HL-60 (cell line): ENCODE results near the gene NLRX1.

Experiments used
- DNase-seq, 2 experiments: peaks; one replicate each; pipeline ENCODE4 v3.0.0-alpha.2; 2010 to 2020; ENCODE audit warnings: low read depth in 1 of 2, low spot score in 1 of 2
- H3K27ac ChIP-seq: fragments of 250-450 bp; sonication (Bioruptor Pico); replicated peaks from 2 replicates; pipeline ENCODE4 v1.5.1; 2020; ENCODE audit warnings: mild to moderate bottlenecking, moderate library complexity
- H3K27me3 ChIP-seq: fragments of 250-450 bp; sonication (Bioruptor Pico); 2 replicates; pipeline ENCODE4 v1.5.1; 2021; ENCODE audit warnings: mild to moderate bottlenecking, moderate library complexity; ENCODE audit not compliant: insufficient read depth, poor library complexity, severe bottlenecking
- H3K4me3 ChIP-seq: replicated peaks from 2 replicates; pipeline ENCODE4 v1.5.1; 2011; ENCODE audit warnings: mild to moderate bottlenecking, control low read depth, low read length; ENCODE audit not compliant: insufficient read depth
- CTCF ChIP-seq: IDR thresholded peaks from one replicate; pipeline ENCODE4 v1.5.1; 2011; ENCODE audit warnings: low read length, control low read depth, inconsistent platforms; ENCODE audit not compliant: insufficient read depth
- GABPA ChIP-seq: IDR thresholded peaks from 2 replicates; pipeline ENCODE4 v1.6.1; 2012; ENCODE audit warnings: low read depth
- POLR2AphosphoS5 ChIP-seq: IDR thresholded peaks from 2 replicates; pipeline ENCODE4 v1.6.1; 2012; ENCODE audit warnings: low read depth
- REST ChIP-seq: IDR thresholded peaks from 2 replicates; pipeline ENCODE4 v1.6.1; 2012; ENCODE audit warnings: low read depth; ENCODE audit not compliant: insufficient replicate concordance
- SPI1 ChIP-seq: IDR thresholded peaks from 2 replicates; pipeline ENCODE4 v1.6.1; 2012; ENCODE audit warnings: low read depth, mild to moderate bottlenecking, borderline replicate concordance

NLRX1 gene

GRCh38 chr11:119121008-119121810 lies 47.3 kb upstream of the NLRX1 start, which contains the start of gene HINFP:
TSS of gene HINFP (plus strand) at chr11:119121580. CDS start at chr11:119126945, 5,365 bp downstream.
- peak within 1 kb of the TSS; percentile 94 for H3K4me3 ChIP-seq
- DNase-seq: peak; percentile 99 to 100
- TF ChIP-seq POLR2AphosphoS5 (peak; percentile 84), GABPA (peak; percentile 64; the same call in 1 of the 2 replicates), REST (no peak), SPI1 (peak; percentile 19; the same call in 1 of the 2 replicates), CTCF (no peak)
- no peaks in the 10 kb centered on the region for H3K27me3 ChIP-seq
- peak within 1 kb of the TSS; percentile 73 for H3K27ac ChIP-seq

- TF ChIP-seq SPI1 (no peak), CTCF (no peak), GABPA (no peak), POLR2AphosphoS5 (no peak), REST (no peak)
- no peak for DNase-seq
- Histone ChIP-seq H3K27ac (peak overlapping the region; percentile 73), H3K27me3 (no peaks in the 10 kb centered on the region), H3K4me3 (peak overlapping the region; percentile 94)
Measured at GRCh38 chr11:119121811-119122124, 46.8 kb upstream of the NLRX1 start.

GRCh38 chr11:119125821-119126220 lies 42.7 kb upstream of the NLRX1 start:
- DNase-seq: no peak
- Histone ChIP-seq H3K27ac (no peak overlapping the region), H3K27me3 (no peaks in the 10 kb centered on the region), H3K4me3 (no peak overlapping the region)
- TF ChIP-seq POLR2AphosphoS5: no peak
- no peak for TF ChIP-seq GABPA
- no peak for TF ChIP-seq REST
- TF ChIP-seq CTCF: no peak
- TF ChIP-seq SPI1: no peak
